MM.1S (cell line): Measurements from ENCODE around the gene CRYZ.
A peak's percentile ranks its signal among the peaks of the same experiment; 100 is the strongest.

ENCODE experiments used
- DNase-seq: peaks from one replicate; pipeline ENCODE4 v3.0.0-alpha.2; 2015
- H2AFZ ChIP-seq: fragments of 300-600 bp; sonication (generic); 2 replicates; pipeline ENCODE4 v1.6.0; 2016; ENCODE audit warnings: antibody characterized with exemption, low read length
- H3F3A ChIP-seq: fragments of 300-600 bp; sonication (generic); 2 replicates; pipeline ENCODE4 v1.6.1; 2016; ENCODE audit warnings: mild to moderate bottlenecking, antibody characterized with exemption, low read length, moderate library complexity, mixed read lengths; ENCODE audit not compliant: insufficient read depth
- H3K27ac ChIP-seq: fragments of 300-600 bp; sonication (generic); 2 replicates; pipeline ENCODE4 v1.5.1; 2016; ENCODE audit warnings: mild to moderate bottlenecking, low read length
- H3K27me3 ChIP-seq: fragments of 300-600 bp; sonication (generic); replicated peaks from 2 replicates; pipeline ENCODE4 v1.6.0; 2016; ENCODE audit warnings: low read length; ENCODE audit not compliant: insufficient read depth
- H3K36me3 ChIP-seq: fragments of 300-600 bp; sonication (generic); replicated peaks from 2 replicates; pipeline ENCODE4 v1.6.1; 2016; ENCODE audit warnings: mild to moderate bottlenecking, low read length, mixed read lengths; ENCODE audit not compliant: insufficient read depth
- H3K4me1 ChIP-seq: fragments of 300-600 bp; sonication (generic); 2 replicates; pipeline ENCODE4 v1.6.1; 2016; ENCODE audit warnings: low read length, mixed read lengths
- H3K4me2 ChIP-seq: fragments of 300-600 bp; sonication (generic); 2 replicates; pipeline ENCODE4 v1.6.0; 2016; ENCODE audit warnings: low read depth, low read length
- H3K4me3 ChIP-seq: fragments of 300-600 bp; sonication (generic); 2 replicates; pipeline ENCODE4 v1.5.1; 2016; ENCODE audit warnings: low read length, mixed read lengths
- H3K79me2 ChIP-seq: fragments of 300-600 bp; sonication (generic); 2 replicates; pipeline ENCODE4 v1.6.1; 2016; ENCODE audit warnings: mixed run types, low read length, mixed read lengths
- H3K9ac ChIP-seq: fragments of 300-600 bp; sonication (generic); 2 replicates; pipeline ENCODE4 v1.6.1; 2016; ENCODE audit warnings: low read length, mixed read lengths
- H3K9me2 ChIP-seq: fragments of 300-600 bp; sonication (generic); replicated peaks from 2 replicates; pipeline ENCODE4 v1.6.1; 2016; ENCODE audit warnings: mild to moderate bottlenecking, low read length, mixed read lengths; ENCODE audit not compliant: insufficient read depth
- H3K9me3 ChIP-seq: fragments of 300-600 bp; sonication (generic); replicated peaks from 2 replicates; pipeline ENCODE4 v1.6.1; 2016; ENCODE audit warnings: mild to moderate bottlenecking, low read length, mixed read lengths; ENCODE audit not compliant: insufficient read depth
- H4K20me1 ChIP-seq: fragments of 300-600 bp; sonication (generic); 2 replicates; pipeline ENCODE4 v1.6.1; 2016; ENCODE audit warnings: mild to moderate bottlenecking, low read length, moderate library complexity, mixed read lengths; ENCODE audit not compliant: insufficient read depth
- EZH2 ChIP-seq: fragments of 300-600 bp; sonication (generic); optimal IDR thresholded peaks from 2 replicates; pipeline ENCODE3; 2017; ENCODE audit warnings: low read depth, mild to moderate bottlenecking, antibody characterized with exemption, low read length, mixed read lengths
- EZH2phosphoT487 ChIP-seq: fragments of 300-600 bp; sonication (generic); IDR thresholded peaks from 2 replicates; pipeline ENCODE4 v1.6.1; 2018; ENCODE audit warnings: antibody characterized with exemption, low read length
- TF ChIP-seq, protein P1 (sequence below): fragments of 300-600 bp; sonication (generic); IDR thresholded peaks from 2 replicates; pipeline ENCODE4 v1.5.1; 2016; ENCODE audit warnings: antibody characterized with exemption, low read length, mixed read lengths

CRYZ gene

DNA sequence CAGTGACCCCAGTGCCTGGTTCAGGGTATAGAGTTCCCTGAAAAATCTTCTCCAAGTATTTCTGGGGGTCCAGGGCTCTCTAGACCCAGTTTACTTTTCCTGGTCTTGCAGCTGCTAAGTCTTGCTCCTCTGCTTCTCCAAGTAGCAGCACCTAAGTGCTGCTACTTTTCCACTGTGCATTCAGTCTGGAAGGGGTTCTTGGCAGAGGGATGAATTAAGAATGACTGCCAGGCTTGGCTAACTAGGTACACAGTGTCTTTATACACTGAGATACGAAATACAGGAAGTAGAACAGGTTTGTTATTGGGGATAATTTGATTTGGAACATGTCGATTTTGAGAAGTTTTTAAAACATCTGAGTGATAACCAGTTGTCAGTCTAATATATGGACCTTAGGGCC, 35.0 kb downstream of the CRYZ start:
- no peaks in the 10 kb centered on the region for H3K9me2 ChIP-seq
- TF ChIP-seq EZH2phosphoT487 (no peak), EZH2 (no peak)
- TF ChIP-seq, protein P1, sequence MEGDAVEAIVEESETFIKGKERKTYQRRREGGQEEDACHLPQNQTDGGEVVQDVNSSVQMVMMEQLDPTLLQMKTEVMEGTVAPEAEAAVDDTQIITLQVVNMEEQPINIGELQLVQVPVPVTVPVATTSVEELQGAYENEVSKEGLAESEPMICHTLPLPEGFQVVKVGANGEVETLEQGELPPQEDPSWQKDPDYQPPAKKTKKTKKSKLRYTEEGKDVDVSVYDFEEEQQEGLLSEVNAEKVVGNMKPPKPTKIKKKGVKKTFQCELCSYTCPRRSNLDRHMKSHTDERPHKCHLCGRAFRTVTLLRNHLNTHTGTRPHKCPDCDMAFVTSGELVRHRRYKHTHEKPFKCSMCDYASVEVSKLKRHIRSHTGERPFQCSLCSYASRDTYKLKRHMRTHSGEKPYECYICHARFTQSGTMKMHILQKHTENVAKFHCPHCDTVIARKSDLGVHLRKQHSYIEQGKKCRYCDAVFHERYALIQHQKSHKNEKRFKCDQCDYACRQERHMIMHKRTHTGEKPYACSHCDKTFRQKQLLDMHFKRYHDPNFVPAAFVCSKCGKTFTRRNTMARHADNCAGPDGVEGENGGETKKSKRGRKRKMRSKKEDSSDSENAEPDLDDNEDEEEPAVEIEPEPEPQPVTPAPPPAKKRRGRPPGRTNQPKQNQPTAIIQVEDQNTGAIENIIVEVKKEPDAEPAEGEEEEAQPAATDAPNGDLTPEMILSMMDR: no peak
- H3K27me3 ChIP-seq: no peaks in the 10 kb centered on the region
- no peak overlapping the region for H3K27ac ChIP-seq
- peaks cover 5% of the 10 kb centered on the region; the same call in 1 of the 2 replicates for H3K4me1 ChIP-seq
- H3F3A ChIP-seq: no peaks in the 10 kb centered on the region
- no peaks in the 10 kb centered on the region for H3K79me2 ChIP-seq
- H3K9me3 ChIP-seq: no peaks in the 10 kb centered on the region
- no peak overlapping the region for H3K4me2 ChIP-seq
- H3K36me3 ChIP-seq: no peaks in the 10 kb centered on the region
- H3K9ac ChIP-seq: no peak overlapping the region
- H2AFZ ChIP-seq: no peak overlapping the region
- H4K20me1 ChIP-seq: no peaks in the 10 kb centered on the region
- H3K4me3 ChIP-seq: no peak overlapping the region
- no peak for DNase-seq

DNA sequence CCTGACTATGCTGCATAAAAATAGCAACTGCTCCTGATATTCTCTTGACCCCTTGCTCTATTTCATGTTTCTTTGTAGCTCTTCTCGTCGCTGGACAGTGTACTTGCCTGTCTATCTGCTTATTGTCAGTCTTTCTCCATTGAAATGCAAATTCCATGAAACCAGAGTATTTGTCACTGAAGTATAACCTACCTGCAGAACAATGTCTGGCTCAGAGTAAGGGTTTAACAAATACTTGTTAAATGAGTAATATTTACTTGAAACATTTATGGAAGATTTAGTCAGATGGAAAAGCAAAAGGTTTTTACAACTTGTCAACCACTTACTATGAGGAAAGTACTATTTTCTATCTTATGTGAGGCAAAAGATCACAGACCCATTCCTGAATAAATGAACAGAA, 39.4 kb downstream of the CRYZ start:
- Histone ChIP-seq H3F3A (no peaks in the 10 kb centered on the region), H3K27ac (no peak overlapping the region), H3K4me3 (no peak overlapping the region), H3K36me3 (no peaks in the 10 kb centered on the region), H3K9ac (no peak overlapping the region), H3K79me2 (no peaks in the 10 kb centered on the region), H3K27me3 (no peaks in the 10 kb centered on the region), H3K4me1 (no peaks in the 10 kb centered on the region), H4K20me1 (no peaks in the 10 kb centered on the region), H3K9me2 (no peaks in the 10 kb centered on the region), H3K9me3 (no peaks in the 10 kb centered on the region), H2AFZ (no peak overlapping the region), H3K4me2 (no peak overlapping the region)
- DNase-seq: no peak
- no peak for TF ChIP-seq EZH2
- no peak for TF ChIP-seq EZH2phosphoT487
- TF ChIP-seq, protein P1: no peak

DNA sequence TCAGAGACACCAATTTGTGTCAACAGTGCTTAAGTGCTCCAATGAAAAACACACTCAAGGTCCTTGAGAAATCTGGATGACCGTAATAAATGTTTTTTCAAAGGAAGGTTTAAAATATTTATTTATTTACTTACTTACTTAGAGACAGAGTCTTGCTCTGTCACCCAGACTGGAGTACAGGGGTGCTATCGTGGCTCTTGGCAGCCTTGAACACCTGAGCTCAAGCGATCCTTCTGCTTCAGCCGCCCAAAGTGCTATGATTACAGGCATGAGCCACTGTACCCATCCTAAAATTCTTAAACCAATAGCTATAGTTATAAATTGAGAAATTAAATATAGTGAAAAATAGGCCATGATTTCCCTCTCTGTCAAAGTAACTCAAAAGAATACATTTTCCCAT, 41.9 kb downstream of the CRYZ start:
- no peaks in the 10 kb centered on the region for H3K9me2 ChIP-seq
- no peaks in the 10 kb centered on the region for H4K20me1 ChIP-seq
- no peak overlapping the region for H2AFZ ChIP-seq
- no peaks in the 10 kb centered on the region for H3K79me2 ChIP-seq
- DNase-seq: no peak
- TF ChIP-seq, protein P1: no peak
- TF ChIP-seq EZH2phosphoT487 (no peak), EZH2 (no peak)
- no peaks in the 10 kb centered on the region for H3K9me3 ChIP-seq
- no peak overlapping the region for H3K9ac ChIP-seq
- H3K4me1 ChIP-seq: no peaks in the 10 kb centered on the region
- no peak overlapping the region for H3K4me2 ChIP-seq
- H3K36me3 ChIP-seq: no peaks in the 10 kb centered on the region
- no peak overlapping the region for H3K4me3 ChIP-seq
- no peaks in the 10 kb centered on the region for H3F3A ChIP-seq
- H3K27ac ChIP-seq: no peak overlapping the region
- H3K27me3 ChIP-seq: no peaks in the 10 kb centered on the region

DNA sequence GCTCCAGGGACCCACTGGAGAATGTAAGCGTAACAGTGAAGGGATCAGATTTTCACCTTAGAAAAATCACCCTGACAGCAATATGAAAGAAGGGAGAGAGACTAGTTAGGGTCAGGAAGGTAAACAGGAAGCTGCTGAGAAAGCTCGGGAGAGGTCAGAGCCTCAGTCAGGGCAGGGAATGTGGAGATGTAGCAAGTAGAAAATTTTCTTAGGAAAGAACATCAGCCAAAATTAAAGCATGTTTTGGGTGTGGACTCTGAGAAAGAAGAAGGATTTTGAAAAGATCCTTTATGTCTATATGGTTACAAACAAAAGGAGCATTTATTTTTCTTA, 42.5 kb downstream of the CRYZ start:
- H3K9ac ChIP-seq: no peak overlapping the region
- no peaks in the 10 kb centered on the region for H3F3A ChIP-seq
- no peaks in the 10 kb centered on the region for H3K9me2 ChIP-seq
- DNase-seq: no peak
- no peaks in the 10 kb centered on the region for H3K9me3 ChIP-seq
- peak overlapping the region; percentile 1; the same call in 1 of the 2 replicates for H2AFZ ChIP-seq
- TF ChIP-seq, protein P1: no peak
- no peak for TF ChIP-seq EZH2phosphoT487
- no peak for TF ChIP-seq EZH2
- no peak overlapping the region for H3K4me2 ChIP-seq
- no peaks in the 10 kb centered on the region for H3K79me2 ChIP-seq
- no peak overlapping the region for H3K4me3 ChIP-seq
- H3K4me1 ChIP-seq: no peaks in the 10 kb centered on the region
- no peaks in the 10 kb centered on the region for H3K27me3 ChIP-seq
- H3K27ac ChIP-seq: no peak overlapping the region
- H4K20me1 ChIP-seq: no peaks in the 10 kb centered on the region
- no peaks in the 10 kb centered on the region for H3K36me3 ChIP-seq
